K562 (cell line): ENCODE data around the gene FBXW9. TPM values are rescaled to one million over a fixed set of nuclear protein-coding genes. Genes with fewer than 3 reads are reported as not detected.
A peak's percentile ranks its signal among the peaks of the same experiment; 100 is the strongest.
"Not testable (repeated sequence)": the region's sequence is repeated elsewhere in the genome, so short reads cannot be mapped to it uniquely, and the experiment has no call there.

Source experiments
- ATAC-seq: fragments of 200-7000 bp; cut with Tn5 transposase; 3 replicates; pipeline ENCODE4 v1.9.1; 2020; ENCODE audit warnings: moderate library complexity
- BruUV-seq: library from RNA; stranded (reverse); fragments of 400-500 nt; replicated peaks from 2 replicates; lab custom pipeline; 2021; lab: Mats Ljungman, UMichigan
- CTCF ChIA-PET: fragments of 300-600 bp; formaldehyde crosslinking; extraction: SDS; loops from one replicate; lab custom pipeline; 2021; ENCODE audit warnings: low intra/inter-chr PET ratio; lab: Yijun Ruan, JAX
- POLR2A ChIA-PET: fragments of 300-600, 350-650 bp; sonication (Branson Sonifier 250); formaldehyde crosslinking; extraction: SDS; loops from one replicate; lab custom pipeline; 2021; ENCODE audit warnings: antibody characterized with exemption, inconsistent platforms; lab: Yijun Ruan, JAX
- DNase-seq, 4 experiments: peaks; one replicate each; pipeline versions ENCODE4 v3.0.0 to v3.0.0-alpha.2; 2011 to 2018; ENCODE audit warnings: low spot score in 3 of 4, mixed read lengths in 3 of 4; ENCODE audit errors: extremely low read depth in 1 of 4
- FAIRE-seq: peaks from 2 replicates; lab custom pipeline; 2011; peaks lifted over from hg19 to GRCh38; lab: Jason Lieb, UNC
- H2AFZ ChIP-seq: 2 replicates; pipeline ENCODE4 v1.6.0; 2011; ENCODE audit warnings: low read depth, low read length, control low read depth, inconsistent platforms
- H3K27ac ChIP-seq: fragments of 200-600 bp; 3 replicates; pipeline ENCODE4 v1.8.0; 2011; ENCODE audit warnings: low read depth, mild to moderate bottlenecking, control low read depth, inconsistent platforms, low read length, moderate library complexity, mixed read lengths; ENCODE audit errors: extremely low read depth
- H3K27me3 ChIP-seq, 2 experiments: fragments of 300-600 bp in 1 of 2; 2 replicates in 1 of 2; 3 replicates in 1 of 2; pipeline versions ENCODE4 v1.6.0 to v1.8.0; 2011; ENCODE audit warnings: inconsistent platforms in 2 of 2, low read length in 2 of 2, mild to moderate bottlenecking in 1 of 2, mixed read lengths in 1 of 2, moderate library complexity in 1 of 2; ENCODE audit not compliant: control insufficient read depth in 2 of 2, insufficient read depth in 2 of 2
- H3K36me3 ChIP-seq: fragments of 300-600 bp; 3 replicates; pipeline ENCODE4 v1.8.0; 2011; ENCODE audit warnings: mild to moderate bottlenecking, low read length, inconsistent platforms; ENCODE audit not compliant: control insufficient read depth, insufficient read depth
- H3K4me1 ChIP-seq, 2 experiments: fragments of 200-600 bp in 1 of 2; replicated peaks in 1 of 2; 2 replicates in 1 of 2; 3 replicates in 1 of 2; pipeline versions ENCODE4 v1.5.1 to v1.8.0; 2011; ENCODE audit warnings: inconsistent platforms in 2 of 2, low read length in 2 of 2, mild to moderate bottlenecking in 1 of 2, mixed read lengths in 1 of 2, moderate library complexity in 1 of 2; ENCODE audit not compliant: control insufficient read depth in 2 of 2, insufficient read depth in 2 of 2
- H3K4me2 ChIP-seq: 2 replicates; pipeline ENCODE4 v1.6.1; 2011; ENCODE audit warnings: low read length, control low read depth, inconsistent platforms, mixed read lengths; ENCODE audit not compliant: insufficient read depth
- H3K4me3 ChIP-seq: fragments of 200-600 bp; sonication (generic), shearing (Covaris generic); 2 replicates; pipeline ENCODE4 v1.5.1; 2016; ENCODE audit warnings: control low read depth, inconsistent platforms
- H3K79me2 ChIP-seq: fragments of 200-600 bp; 3 replicates; pipeline ENCODE4 v1.8.0; 2011; ENCODE audit warnings: low read length, inconsistent platforms; ENCODE audit not compliant: control insufficient read depth, insufficient read depth
- H3K9ac ChIP-seq, 2 experiments: 2 replicates each; pipeline versions ENCODE4 v1.6.0 to v1.6.1; 2011; ENCODE audit warnings: low read depth in 2 of 2, low read length in 2 of 2, control low read depth in 1 of 2, inconsistent platforms in 1 of 2, mild to moderate bottlenecking in 1 of 2, mixed read lengths in 1 of 2; ENCODE audit not compliant: insufficient read depth in 1 of 2
- H3K9me1 ChIP-seq: one replicate; pipeline ENCODE4 v1.6.0; 2011; ENCODE audit warnings: inconsistent platforms, mild to moderate bottlenecking, low read length, moderate library complexity; ENCODE audit not compliant: control insufficient read depth, insufficient read depth
- H3K9me3 ChIP-seq: replicated peaks from 2 replicates; pipeline ENCODE4 v1.5.1; 2011; ENCODE audit warnings: low read depth, low read length, inconsistent platforms; ENCODE audit not compliant: control insufficient read depth, insufficient read depth
- H4K20me1 ChIP-seq: replicated peaks from 2 replicates; pipeline ENCODE4 v1.6.1; 2011; ENCODE audit warnings: low read length, inconsistent platforms, mixed read lengths; ENCODE audit not compliant: control insufficient read depth, insufficient read depth
- ARID1B ChIP-seq: fragments of 450-650 bp; IDR thresholded peaks from 2 replicates; pipeline ENCODE4 v1.6.1; 2016; ENCODE audit warnings: antibody characterized with exemption, mild to moderate bottlenecking, inconsistent platforms
- LCOR ChIP-seq: sonication (generic); formaldehyde crosslinking; IDR thresholded peaks from 2 replicates; pipeline ENCODE4 v1.8.0; 2022; ENCODE audit warnings: mild to moderate bottlenecking, missing genetic modification reagents
- RBFOX2 ChIP-seq: fragments of 200-400 bp; formaldehyde crosslinking; IDR thresholded peaks from 2 replicates; pipeline ENCODE4 v1.6.1; 2017; ENCODE audit warnings: low read depth, mild to moderate bottlenecking, low read length, moderate library complexity
- RFX5 ChIP-seq: IDR thresholded peaks from 2 replicates; pipeline ENCODE4 v1.6.1; 2011; ENCODE audit warnings: low read depth, mild to moderate bottlenecking, improper control_type of control experiment, low read length
- SMAD2 ChIP-seq: fragments of 150-350 bp; IDR thresholded peaks from 2 replicates; pipeline ENCODE4 v1.6.1; 2014; ENCODE audit warnings: low read depth, mild to moderate bottlenecking, low read length
- SRSF7 ChIP-seq: fragments of 200-400 bp; formaldehyde crosslinking; optimal IDR thresholded peaks from 2 replicates; pipeline ENCODE3; 2017; ENCODE audit warnings: mild to moderate bottlenecking, low read depth, low read length
- WGBS: fragments of 100-300 bp; shearing (Covaris generic); methylation state at CpG from one replicate; pipeline ENCODE4 v1.1.6; 2016; ENCODE audit warnings: low coverage, mixed read lengths; ENCODE audit not compliant: insufficient coverage; ENCODE audit errors: missing lambda C conversion rate; 5-methylcytosine and 5-hydroxymethylcytosine counted together
- in situ Hi-C: fragments of 300-500 bp; cut with MboI; formaldehyde crosslinking; loops from 4 replicates; pipeline ENCODE4 v1.15.0; 2018; ENCODE audit warnings: inconsistent platforms, mixed read lengths
- intact Hi-C: fragments of 100-400 bp; cut with micrococcal nuclease; formaldehyde crosslinking; loops from 2 replicates; pipeline ENCODE4 v1.14.2; 2022
- polyA plus RNA-seq, 8 experiments: library from polyadenylated mRNA; depleted of rRNA in 4 of 8; stranded (reverse) in 5 of 8; unstranded in 3 of 8; fragments of >200 nt; fragmentation: Nextera tagmentation in 2 of 8; fragmentation: Illumina TruSeq in 1 of 8; extraction: Ambion mirVana in 2 of 8; extraction: Trizol in 1 of 8; gene quantifications; 2 replicates each; pipeline versions ENCODE4 v1.2.1 to v1.2.3, GENCODE V29; 2011 to 2014; ENCODE audit warnings: inconsistent platforms in 1 of 8, missing spikeins in 1 of 8
- total RNA-seq, 7 experiments: library from RNA; depleted of rRNA in 6 of 7; stranded (reverse); fragments of >200 nt in 6 of 7; fragmentation: Illumina TruSeq in 2 of 7; extraction: Trizol in 2 of 7; gene quantifications; 2 replicates each; pipeline versions ENCODE4 v1.2.1 to v1.2.3, GENCODE V29; 2011 to 2021; ENCODE audit warnings: low replicate concordance in 1 of 7
- TF ChIP-seq, protein P1 (sequence below): fragments of 250-450 bp; sonication (Bioruptor Pico); IDR thresholded peaks from 2 replicates; pipeline ENCODE4 v1.5.0; 2021
- TF ChIP-seq, protein P2 (sequence below): fragments of 250-450 bp; sonication (Bioruptor Pico); IDR thresholded peaks from 2 replicates; pipeline ENCODE4 v1.8.0; 2021; ENCODE audit warnings: moderate library complexity, mild to moderate bottlenecking, inconsistent platforms

FBXW9 gene
- total and polyA plus RNA-seq, 9 of the 15 experiments (the other 6 are each of a cell fraction or from before 2014, with no cell fraction given), result 0.23 to 21.7 (median 6.2) TPM

- peak; percentile 67 for TF ChIP-seq LCOR (CRISPR knock-in tag)
- TF ChIP-seq SRSF7, result no peak
- TF ChIP-seq, protein P1, sequence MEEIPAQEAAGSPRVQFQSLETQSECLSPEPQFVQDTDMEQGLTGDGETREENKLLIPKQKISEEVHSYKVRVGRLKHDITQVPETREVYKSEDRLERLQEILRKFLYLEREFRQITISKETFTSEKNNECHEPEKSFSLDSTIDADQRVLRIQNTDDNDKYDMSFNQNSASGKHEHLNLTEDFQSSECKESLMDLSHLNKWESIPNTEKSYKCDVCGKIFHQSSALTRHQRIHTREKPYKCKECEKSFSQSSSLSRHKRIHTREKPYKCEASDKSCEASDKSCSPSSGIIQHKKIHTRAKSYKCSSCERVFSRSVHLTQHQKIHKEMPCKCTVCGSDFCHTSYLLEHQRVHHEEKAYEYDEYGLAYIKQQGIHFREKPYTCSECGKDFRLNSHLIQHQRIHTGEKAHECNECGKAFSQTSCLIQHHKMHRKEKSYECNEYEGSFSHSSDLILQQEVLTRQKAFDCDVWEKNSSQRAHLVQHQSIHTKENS (CRISPR knock-in tag), result no peak
- TF ChIP-seq, protein P2, sequence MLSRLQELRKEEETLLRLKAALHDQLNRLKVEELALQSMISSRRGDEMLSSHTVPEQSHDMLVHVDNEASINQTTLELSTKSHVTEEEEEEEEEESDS (CRISPR knock-in tag), result no peak
- no peak for TF ChIP-seq RFX5
- peak; percentile 16; the same call in 1 of the 2 replicates for TF ChIP-seq ARID1B
These were observed 15.1 kb downstream of the FBXW9 start, which contains the start of gene DHPS (continued) for GRCh38 chr19:12681074-12681987.

GRCh38 chr19:12680034-12680433 lies 16.4 kb downstream of the FBXW9 start:
- no peak overlapping the region for H3K4me3 ChIP-seq
- H3K9ac ChIP-seq, result no peak overlapping the region
- H3K27me3 ChIP-seq, result no peaks in the 10 kb centered on the region
- ATAC-seq (no peak), FAIRE-seq (no peak), DNase-seq (no peak)
- H3K79me2 ChIP-seq, result peaks cover 13% of the 10 kb centered on the region
- peaks cover 0 to 30% of the 10 kb centered on the region in 2 experiments; a peak in 3 of 5 replicates for H3K4me1 ChIP-seq
- no peaks in the 10 kb centered on the region for H3K9me1 ChIP-seq
- ChIA-PET CTCF (no interaction called here), POLR2A (interaction anchor here (1.0 to 4.7 kb wide), 3 partner anchors 10 to 112 kb away, joined by 4 to 39 read pairs (median 15); partner anchors contain the start of genes JUNB, ZNF490 and ZNF791)
- H2AFZ ChIP-seq, result no peak overlapping the region
- 95% methylated on average over 8 of the region's 9 CpGs for WGBS
- peaks cover 51% of the 10 kb centered on the region for H3K36me3 ChIP-seq
- in situ Hi-C loops, result no loop called here
- 0 out of 2 replicates have a peak, but pooled peaks have one; percentile 19 for TF ChIP-seq RBFOX2
- TF ChIP-seq SMAD2, result no peak
- no TSS peak for BruUV-seq
- intact Hi-C loops, result no loop called here
- H4K20me1 ChIP-seq, result no peaks in the 10 kb centered on the region; the same call in 1 of the 2 replicates
- H3K4me2 ChIP-seq, result no peak overlapping the region
- H3K27ac ChIP-seq, result no peak overlapping the region
- no peaks in the 10 kb centered on the region for H3K9me3 ChIP-seq

DNA sequence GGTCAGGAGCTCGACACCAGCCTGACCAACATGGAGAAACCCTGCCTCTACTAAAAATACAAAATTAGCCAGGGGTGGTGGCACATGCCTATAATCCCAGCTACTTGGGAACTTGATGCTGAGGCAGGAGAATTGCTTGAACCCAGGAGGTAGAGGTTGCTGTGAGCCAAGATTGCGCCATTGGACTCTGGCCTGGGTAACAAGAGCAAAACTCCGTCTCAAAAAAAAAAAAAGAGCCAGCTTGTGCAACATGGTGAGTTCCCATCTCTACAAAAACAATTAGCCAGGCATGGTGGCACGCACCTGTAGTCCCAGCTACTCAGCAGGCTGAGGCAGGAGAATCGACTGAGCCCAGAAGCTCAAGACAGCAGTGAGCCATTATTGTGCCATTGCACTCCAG lies 18.4 kb downstream of the FBXW9 start:
- H3K27ac ChIP-seq, H3K27me3 ChIP-seq, intact Hi-C loops, H3K4me3 ChIP-seq, DNase-seq, H2AFZ ChIP-seq, BruUV-seq, FAIRE-seq, CTCF ChIA-PET, H4K20me1 ChIP-seq, H3K4me2 ChIP-seq, H3K9me3 ChIP-seq, H3K9me1 ChIP-seq, ATAC-seq, H3K9ac ChIP-seq: not testable (repeated sequence)
- WGBS, result 96% methylated on average over 4 of the region's 5 CpGs
- Histone ChIP-seq H3K4me1 (peaks cover 0 to 30% of the 10 kb centered on the region in 2 experiments; a peak in 3 of 5 replicates), H3K79me2 (peaks cover 13% of the 10 kb centered on the region), H3K36me3 (peaks cover 67% of the 10 kb centered on the region)
- POLR2A ChIA-PET, result interaction anchor here (0.6 to 4.7 kb wide), 4 partner anchors 8 to 192 kb away, joined by 3 to 39 read pairs (median 4); a partner anchor contains a TSS
- in situ Hi-C loops, result loop anchor here (10.0 kb wide), 1 partner anchor 473 kb away; no protein-coding TSS in a partner anchor
